ENCODE measurements around the gene IL1RAPL1.

- TF ChIP-seq CTCF (IDR thresholded peaks at IDR 0.05; ENCODE audit: extremely low read depth in 1 of 2, insufficient read depth in 1 of 2, low read depth in 1 of 2, low read length in 2 of 2) (no peak), EZH2 (IDR thresholded peaks at IDR 0.05; ENCODE audit: borderline replicate concordance, low read depth, low read length, severe bottlenecking) (no peak), GATA2 (IDR thresholded peaks at IDR 0.05; ENCODE audit: insufficient read depth, insufficient read length, low read depth, low read length) (no peak), POLR2A (IDR thresholded peaks at IDR 0.05; ENCODE audit: low read depth, low read length) (no peak), FOS (IDR thresholded peaks at IDR 0.05; ENCODE audit: borderline replicate concordance, insufficient read depth, low read length) (no peak), POLR2AphosphoS5 (IDR thresholded peaks at IDR 0.05; ENCODE audit: insufficient read depth, low read depth, low read length) (no peak), MYC (IDR thresholded peaks at IDR 0.05; ENCODE audit: low read depth, low read length) (no peak)
Observed at GRCh38 chrX:29143756-29144155, 556.5 kb downstream of the IL1RAPL1 start.

Measured in endothelial cell of umbilical vein (primary cell).